ENCODE data around the gene DMBX1.

DMBX1 gene

DNA sequence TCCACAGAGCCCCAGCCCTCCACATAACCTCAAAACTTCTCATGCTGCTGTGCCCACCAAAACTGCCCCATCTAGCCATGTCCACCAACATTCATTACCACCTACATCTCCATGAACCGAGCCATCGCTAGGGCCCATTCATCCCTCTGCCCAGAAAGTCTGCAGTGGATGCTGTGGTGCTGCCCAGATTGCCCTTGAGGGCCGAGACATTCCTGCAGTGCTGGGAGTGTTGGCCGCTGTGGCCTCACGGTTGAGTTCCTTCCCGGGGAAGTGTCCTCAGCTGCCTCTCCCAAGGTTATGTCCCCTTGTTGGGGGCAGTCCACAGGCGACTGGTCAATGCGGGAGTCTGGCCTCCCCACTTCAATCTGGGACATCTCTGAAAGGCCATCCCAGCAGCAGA lies 30.3 kb upstream of the DMBX1 start:
- DNase-seq (ENCODE audit: low read depth), result no peak

DNA sequence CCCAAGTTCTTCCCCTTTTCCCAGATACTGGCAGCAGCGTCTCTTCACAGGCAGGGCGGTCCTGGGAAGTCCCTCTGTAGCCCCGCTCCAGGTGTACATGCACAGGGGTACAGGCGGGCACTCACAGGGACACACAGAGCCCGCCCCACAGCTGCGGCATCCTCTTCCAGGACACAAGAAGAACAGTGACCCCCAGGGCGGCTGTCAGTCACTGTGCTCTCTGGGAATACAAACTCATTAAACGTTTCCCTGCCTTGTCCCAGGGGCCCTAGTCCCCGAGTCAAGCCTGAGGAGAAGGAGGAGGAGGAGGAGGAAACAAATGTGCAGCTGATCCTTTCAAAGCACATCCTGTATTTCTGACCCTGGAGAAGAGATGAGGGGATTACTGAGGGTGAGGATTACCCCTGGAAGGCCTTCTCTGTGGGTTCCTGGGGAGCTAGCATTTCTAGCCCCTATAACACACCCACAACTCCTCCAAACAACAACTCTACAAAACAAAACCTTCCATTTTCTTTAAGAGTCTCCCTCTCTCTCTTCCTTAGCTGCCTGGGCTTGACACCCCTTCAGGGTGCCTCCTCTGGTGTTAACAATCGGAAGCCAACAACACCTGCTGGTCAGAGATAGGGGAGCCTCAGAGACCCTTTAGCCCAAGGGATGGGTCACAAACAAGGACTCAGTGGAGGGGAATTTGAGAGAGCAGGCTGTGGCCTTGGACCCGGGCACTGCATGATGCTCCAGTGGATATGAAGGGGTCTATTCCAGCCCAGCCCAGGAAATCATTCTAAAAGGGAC lies 28.4 kb upstream of the DMBX1 start:
- DNase-seq (ENCODE audit: low read depth), result no peak

DNA sequence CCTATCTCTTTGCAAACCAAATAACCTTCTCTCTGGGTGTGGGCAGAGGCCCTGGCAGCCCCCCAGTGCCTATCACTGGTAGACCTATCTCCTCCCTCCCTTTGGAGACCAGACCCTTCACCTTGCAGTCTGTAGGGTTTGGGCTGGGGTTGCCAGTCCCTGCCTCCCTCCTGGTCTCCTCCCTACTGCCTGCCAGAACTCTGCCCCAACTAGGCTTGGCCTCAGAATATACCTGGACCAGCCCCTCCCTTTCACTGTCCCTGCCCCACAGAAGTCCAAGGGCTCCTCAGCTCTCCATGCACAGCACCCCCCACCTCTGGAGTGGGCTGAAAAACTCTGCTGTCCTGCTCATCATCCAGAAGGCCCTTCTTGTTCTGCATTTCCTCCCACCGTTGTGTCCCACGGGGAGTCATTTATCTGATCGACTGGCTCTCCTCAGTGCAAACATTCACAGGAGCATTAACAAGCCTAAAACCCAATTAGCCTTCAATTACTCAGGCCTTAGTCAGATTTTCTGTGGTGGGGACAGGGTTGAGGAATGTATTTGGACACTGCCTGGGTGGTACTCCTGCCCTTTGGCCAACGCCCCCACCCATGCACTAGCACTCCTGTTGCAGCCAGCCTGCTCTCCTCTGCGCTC lies 27.7 kb upstream of the DMBX1 start:
- no peak for DNase-seq (ENCODE audit: low read depth)

DNA sequence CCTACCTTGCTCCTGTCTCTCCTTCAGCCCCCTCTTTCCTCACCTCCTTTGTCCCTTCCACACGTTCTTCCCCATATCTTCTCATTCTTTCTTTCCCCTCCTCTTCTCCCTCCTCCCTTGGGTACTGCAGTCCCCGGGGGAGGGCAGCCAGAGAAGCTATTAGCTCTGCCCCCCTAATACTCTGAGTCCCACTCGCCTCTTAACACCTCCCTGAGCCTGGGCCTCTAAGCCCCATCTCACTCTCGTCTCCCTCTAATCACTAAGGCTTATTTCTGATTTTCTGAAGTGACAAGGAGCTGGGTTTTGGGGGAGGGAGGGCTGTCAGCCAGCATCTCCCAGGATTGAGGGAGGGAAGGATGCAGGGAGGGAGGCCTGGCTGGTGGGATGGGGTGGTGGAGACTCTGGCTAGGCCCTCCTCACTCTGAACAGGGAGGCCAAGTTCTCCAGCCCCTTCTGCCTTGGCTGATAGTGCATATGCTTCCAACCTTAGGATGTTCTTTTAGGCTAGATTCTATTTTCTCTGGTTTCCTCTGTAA lies 25.6 kb upstream of the DMBX1 start:
- DNase-seq (ENCODE audit: low read depth), result no peak

DNA sequence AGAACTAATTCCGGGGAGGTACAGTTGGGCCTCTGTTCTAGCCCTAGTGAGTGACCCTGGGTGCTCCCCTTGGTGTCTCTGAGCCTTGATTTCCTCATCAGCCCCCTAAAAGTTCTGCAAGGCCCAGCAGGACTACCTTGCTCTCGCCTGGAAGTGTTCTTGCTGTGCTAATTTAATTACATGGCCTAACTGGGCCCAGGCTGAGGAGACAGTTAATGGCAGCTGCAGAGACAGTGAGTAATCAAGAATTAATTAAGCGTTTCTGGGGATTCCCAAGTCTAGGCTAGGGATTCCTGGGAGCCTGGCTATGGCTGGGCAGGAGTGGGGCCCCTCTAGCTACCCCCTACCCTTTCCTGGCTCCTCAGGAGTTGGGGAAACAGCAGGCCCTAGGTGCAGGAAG lies 24.7 kb upstream of the DMBX1 start:
- no peak for DNase-seq (ENCODE audit: low read depth)

DNA sequence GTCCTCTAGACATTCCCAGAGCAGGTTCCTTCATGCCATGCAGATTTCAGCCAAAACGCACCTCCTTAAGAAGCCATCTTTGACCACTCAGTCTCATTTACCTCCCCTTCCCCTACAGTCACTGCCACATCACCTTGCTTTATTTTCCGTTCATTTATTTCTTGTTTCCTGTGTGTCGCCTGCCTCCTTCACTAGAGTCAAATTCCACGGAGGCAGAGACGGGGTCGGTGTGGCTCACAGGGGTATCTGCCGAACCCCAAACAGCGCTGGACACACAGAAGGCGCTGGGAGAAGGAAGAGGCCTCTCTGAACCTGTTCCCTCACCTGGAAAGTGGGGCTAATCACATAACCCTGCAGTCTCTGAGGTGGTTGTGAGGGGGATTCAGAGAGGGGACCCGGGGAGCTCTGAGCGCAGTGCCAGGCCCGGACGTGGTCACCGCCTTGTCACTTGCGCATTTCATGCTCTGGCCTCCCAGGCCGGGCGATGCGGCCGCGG lies 23.6 kb upstream of the DMBX1 start:
- no peak for DNase-seq (ENCODE audit: low read depth)

DNA sequence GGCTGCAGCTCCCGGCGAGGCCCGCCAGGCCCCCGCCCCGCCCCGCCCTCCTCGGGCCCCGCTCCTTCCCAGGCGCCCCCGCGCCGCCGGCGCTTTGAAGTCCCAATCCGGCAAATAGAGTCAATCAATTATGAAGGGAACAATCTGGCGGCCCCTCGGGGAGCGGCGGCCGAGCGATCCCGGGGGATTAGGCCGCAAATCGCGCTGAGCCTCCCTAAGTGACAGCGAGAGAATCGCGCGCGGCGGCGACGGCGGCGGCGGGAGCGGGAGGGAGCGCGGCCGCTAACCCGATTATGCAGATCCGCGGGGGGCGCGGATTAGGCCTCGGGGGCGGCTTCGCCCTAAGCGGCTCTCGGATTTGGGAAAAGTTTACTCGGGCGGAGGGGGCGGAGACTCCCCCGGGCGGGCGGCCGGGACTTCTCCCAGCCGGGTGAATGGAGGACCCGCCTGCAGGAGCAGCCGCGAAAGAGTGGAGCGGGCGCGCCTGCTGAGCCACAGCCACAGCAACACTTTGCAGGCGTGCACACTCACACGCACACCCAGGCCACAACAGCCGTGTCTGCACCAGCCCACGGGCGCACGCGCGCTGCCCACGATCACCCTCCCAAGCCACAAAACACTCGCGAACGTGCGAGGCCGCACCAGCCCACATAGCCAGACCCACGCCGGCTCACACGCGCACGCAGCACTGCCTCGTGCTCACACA lies 23.0 kb upstream of the DMBX1 start:
- DNase-seq (ENCODE audit: low read depth), result no peak

DNA sequence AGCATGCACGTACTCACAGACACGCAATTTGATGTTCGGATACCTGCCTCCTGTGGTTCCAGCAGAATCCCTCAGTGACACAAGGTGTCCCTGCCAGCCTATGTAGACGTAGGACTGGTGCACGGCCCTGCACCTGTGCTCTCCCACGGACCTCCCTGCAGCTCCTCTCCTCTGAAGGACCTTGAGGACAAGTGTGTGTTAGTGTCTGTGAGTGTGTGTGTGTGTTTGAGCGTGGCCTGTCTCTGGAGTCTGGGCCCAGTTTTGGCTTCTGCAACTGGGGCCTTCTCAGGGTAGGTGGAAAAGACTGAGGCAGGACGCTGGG lies 22.5 kb upstream of the DMBX1 start:
- no peak for DNase-seq (ENCODE audit: low read depth)

DNA sequence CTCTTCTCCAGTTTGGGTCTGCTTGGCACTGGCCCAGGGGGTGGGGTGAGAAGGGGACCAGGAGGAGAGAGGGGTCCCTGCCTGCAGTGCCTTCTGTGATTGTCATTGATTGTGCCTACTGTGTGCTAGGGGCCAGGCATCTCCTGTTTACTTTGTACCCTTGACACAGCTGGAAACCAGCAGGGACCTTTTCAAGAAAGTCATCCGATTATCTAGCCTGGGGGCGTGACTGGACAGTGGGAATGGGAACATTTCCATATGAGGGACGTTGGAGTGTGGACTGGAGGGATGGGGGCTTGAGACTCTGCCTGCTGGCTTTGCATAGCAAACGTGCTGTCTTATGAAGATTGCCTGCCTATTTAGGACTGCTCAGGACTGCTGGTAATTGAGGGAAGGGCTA lies 19.8 kb upstream of the DMBX1 start:
- no peak for DNase-seq (ENCODE audit: low read depth)

DNA sequence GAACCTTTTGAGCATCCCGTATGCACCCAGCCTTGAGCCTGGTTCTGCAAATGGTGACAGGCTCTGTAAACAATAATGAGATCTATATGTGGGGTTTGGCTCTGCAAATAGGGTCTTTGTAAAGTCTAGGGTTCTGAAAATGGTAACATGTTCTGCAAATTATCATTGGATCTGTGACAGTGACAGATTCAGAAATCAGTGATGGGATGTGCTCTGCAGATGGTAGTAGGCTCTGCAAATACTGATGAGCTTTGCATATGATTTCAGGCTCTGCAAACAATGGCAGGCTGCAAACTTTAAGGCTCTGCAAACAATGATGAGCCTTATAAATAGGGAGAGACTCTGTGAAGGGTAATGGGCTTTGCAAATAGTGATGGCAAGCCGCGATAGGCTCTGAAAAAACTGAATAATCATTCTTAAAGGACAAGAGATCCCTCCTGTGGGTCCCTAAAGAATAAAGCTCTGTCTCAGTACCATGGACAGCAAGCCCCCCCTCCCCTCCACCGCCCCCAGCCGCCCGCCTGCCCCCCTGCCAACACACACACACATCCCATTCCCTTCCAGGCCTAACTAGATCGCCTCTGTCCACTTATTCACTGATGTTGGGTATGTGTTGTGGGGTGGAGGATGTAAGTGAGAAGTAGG lies 17.7 kb upstream of the DMBX1 start:
- no peak for DNase-seq (ENCODE audit: low read depth)

DNA sequence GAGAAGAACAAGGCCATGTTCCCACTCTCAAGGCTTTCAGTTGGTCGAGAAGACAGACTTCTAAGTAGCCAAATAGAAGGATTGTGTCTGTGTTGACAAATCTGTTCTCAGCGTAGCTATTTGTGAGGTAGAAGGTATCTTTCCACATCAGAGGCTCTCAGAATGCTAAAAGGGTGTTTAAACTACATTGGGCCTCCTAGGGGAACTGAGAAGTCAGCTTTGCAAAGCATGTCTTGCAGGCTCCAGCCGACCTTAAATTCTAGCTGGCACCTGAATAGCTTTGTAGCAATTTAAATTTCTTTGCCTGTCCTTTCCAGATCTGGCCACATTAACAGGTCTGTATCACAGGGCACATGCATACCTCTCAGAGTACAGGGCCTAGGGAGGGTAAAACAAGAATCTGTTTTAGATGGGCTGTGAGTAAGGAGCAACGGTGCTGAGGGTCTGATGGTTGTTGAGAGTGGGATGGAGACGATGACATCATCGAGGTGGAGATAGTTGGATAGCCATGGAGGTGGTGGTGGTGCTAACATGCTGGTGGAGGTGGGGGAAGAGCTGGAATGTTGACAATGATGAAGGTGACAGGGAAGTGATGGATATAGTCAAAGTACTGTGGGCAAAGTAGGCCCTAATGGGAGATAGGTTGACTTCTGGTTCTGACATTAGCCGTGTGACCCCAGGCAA lies 17.0 kb upstream of the DMBX1 start:
- no peak for DNase-seq (ENCODE audit: low read depth)

DNA sequence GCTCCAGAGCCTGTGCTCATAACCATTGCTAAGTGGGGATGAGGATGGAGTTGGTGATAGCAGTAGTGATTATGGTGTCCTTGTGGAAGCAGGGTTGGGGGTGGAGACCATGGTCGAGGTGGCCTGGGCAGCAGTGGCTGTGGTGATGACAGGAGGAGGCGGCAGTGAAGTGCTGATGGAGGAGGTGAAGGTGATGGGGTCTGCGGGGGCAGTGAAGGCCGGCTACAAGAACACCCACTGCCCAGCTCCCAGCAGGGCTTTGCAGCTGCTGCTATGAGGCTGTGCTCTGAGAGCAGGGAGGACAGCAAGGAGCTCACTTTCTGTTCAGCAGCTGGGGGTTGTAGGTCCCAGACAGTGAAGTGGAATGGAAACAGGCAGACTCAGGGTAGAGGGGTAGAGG lies 15.6 kb upstream of the DMBX1 start:
- DNase-seq (ENCODE audit: low read depth), result no peak

DNA sequence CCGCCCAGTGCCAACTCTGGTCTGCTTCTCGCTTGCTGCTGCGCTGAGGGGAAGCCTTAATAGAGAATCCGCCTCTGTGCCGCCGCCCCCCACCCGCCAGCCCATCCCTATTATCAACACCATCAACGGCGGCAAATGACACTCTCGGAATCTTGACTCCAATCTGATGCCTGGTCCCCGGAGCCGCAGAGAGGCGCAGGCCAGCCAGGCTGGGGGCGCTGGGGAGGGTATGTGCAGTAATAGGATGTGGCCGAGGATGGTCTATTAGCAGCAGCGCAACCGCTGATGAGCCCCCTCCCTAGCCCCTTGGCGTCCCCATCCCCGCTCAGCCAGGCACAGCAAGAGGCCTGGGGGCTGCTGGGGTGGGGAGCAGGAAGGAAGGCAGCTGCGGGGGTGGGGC lies 15.1 kb upstream of the DMBX1 start:
- DNase-seq (ENCODE audit: low read depth), result no peak

DNA sequence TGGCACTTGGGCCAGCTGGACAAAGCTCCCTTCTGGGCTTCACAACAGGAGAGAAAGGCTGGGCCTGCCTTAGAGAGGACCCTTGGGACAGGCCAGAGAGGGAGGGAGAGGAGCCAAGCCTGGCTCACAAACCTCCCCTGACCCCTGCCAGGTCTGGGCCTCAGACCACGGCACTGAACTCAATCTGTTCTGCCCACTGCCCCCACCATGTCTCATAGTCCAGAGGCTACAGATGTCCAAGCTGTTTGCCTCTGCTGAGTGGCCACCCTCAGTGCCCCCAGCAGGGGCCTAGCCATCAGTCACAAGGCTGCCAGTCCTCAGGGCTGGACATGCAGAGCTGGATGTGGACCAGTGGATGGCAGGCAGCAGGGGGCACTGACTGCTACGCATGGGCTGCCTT lies 13.0 kb upstream of the DMBX1 start:
- no peak for DNase-seq (ENCODE audit: low read depth)

DNA sequence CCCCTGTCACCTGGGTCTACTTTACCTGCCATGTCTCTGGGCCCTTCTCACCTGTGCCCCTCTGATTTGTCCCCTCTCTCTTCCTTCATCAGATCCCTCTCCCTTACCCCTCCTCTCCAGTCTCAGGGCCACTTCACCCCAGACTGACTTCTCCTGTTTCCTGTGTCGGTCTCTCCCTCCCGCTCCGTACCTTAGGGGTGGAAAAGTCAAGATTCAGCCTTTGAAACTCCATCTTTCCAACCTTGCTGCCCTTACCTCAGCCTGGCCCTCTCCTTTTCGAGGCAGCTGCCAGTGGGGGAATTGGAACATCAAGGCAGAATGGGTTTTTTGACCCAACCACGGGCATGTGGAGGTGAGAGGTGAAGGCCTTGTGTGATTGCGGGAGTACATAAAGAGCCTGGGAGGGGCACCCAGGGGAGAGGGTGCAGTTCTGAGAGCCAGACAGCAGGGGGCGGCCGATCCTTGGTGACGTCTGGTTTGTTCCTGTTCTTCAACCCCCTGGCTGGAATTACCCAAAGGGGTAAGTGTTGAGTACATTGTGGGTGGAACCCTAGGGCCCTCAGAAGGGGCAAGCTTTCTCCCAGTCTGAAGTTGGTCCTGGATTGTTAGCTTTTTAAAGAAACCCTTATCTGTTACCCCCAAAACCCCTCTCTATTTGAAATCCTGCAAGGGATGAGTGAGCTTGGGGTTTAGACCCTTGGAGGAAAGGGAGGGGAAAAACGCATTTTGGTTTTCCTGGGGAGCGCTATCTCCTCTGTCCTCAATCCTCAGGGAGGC lies 12.3 kb upstream of the DMBX1 start:
- DNase-seq (ENCODE audit: low read depth), result peak; percentile 64

DNA sequence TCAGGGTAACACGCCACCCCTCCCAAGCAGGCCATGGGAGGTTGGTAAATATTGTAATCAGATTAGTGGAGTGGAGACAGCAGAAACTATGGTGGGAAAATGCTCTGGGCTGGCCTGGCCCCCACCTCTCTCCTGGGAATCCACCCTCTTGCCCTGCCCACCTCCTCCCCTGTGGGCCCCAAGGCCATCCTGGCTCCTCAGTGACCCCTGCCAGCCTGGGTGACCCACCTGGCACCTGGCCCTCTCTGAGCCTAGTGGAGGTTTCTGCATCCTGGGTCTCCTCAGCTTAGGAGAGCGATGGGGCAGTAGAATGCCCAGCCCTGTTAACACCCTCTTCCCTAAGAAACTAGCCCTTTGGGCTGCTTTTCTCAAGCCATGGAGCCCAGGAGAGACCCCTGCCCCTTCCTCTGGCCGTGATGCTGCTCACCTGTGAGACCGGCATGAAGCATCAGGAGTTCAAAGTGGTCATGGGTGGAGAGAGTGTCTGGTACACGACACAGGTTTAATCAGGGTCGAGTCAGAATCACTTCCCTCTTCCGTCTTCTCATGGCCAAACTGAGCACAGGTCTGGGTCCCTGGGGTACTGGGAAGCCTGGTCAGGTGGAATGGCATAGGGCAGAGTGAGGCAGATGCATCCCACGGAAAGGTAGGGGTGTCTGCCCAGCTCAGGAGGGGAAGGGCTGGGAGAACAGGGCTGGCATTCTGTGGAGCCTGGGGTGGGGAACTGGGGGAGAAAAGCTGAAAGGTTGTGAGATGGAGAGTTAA lies 10.7 kb upstream of the DMBX1 start:
- DNase-seq (ENCODE audit: low read depth), result no peak

DNA sequence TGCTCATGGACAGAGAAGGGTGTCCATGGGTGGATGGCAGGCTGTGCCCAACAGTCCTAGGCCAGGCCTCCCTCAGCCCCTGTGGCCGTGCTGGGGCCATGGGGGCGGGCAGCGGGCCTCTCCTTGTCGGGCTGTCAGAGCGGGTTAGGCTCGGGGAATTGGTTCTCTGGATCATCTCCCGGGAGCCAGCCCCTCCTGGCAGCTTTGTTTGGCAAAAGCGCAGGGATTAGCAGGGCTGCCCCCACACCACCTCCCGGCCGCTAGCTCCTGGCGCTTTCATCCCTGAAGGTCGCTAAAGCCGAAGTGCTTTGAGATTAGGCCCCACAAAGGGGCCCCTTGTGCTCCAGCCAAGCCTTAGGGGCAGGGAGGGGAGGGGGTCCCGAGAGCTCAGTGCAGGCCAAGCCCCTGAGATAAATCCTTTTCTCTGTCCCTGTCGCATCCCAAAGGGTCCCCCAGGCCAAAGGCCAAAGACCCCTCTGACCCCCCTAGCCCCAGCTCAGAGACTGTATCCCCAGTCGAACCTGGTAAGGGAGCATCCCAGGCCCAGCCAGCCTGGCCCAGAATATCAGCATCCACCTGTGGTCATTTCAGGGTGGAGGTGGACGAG lies 9.8 kb upstream of the DMBX1 start:
- DNase-seq (ENCODE audit: low read depth), result no peak

DNA sequence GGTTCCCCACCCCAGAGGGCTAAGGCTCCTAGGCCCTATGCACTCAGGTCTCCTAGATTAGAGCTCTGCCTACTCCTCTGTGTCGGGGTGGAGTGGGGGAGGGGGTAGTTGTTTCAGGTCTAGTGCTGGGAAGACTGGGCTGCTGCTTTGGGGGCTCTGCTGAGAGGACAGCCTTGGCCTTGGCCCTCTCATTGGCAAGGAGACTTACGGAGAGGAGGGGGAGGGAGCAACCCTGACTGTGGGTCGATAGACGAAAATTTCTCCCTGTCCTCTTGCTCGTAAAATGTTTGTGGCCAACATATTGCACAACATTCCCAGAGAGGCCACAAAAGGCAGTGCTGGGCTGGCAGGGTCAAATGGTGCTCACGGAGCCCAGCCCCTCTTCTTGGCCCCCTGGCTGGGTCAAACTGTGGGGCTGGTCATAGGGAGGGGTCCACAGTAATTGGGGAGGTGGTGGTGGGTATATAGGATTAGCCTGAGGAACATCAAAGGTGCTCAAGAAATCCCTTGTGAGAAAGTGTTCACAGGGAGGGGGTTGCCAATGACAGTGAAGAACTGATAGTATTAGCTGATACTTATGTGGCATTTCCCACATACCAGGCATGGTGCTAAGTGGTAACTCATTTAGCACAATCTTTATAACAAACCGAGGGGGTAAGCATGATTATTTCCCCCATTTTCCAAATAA lies 8.5 kb upstream of the DMBX1 start:
- DNase-seq (ENCODE audit: low read depth), result no peak

DNA sequence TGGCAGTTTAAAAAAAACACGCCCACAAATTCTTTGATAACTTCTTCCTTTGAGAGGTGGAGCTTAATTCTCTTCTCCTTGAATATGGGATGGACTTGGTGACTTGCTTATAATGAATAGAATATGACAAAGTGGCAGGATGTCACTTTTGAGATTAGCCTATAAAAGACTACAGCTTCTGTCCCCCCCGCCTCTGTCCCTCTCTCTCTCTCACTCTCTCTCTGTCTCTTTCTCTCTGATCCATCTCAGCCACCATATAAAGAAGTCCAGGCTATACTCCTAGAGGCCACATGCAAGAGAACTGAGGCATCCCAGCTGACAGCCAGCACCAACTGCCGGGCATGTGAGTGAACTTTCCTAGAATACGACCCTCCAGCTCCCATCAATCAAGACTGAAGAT lies 7.7 kb upstream of the DMBX1 start:
- no peak for DNase-seq (ENCODE audit: low read depth)
